Measurements from ENCODE around the gene CCDC157. TPM values are rescaled to one million over a fixed set of nuclear protein-coding genes. Genes with fewer than 3 reads are reported as not detected.

The CCDC157 gene
- total RNA-seq, 4 donors from 2014 or later, result 0.99 to 1.9 (median 1.5) TPM

GRCh38 chr22:30357650-30358215 is 926 bp downstream of the CCDC157 start:
- ATAC-seq, result no peak
- Histone ChIP-seq H3K36me3 (peaks cover 0 to 9% of the 10 kb centered on the region in 2 donors), H3K4me1 (peaks cover 9 to 47% (median 22%) of the 10 kb centered on the region in 3 donors), H3K27me3 (no peaks in the 10 kb centered on the region), H3K4me3 (peak overlapping the region in 1 of 2 donors; percentile 76), H3K9me3 (no peaks in the 10 kb centered on the region), H3K27ac (peak overlapping the region in 1 of 4 donors; percentile 99)
- 0 to 51% methylated on average over 1 to 13 of the region's 22 CpGs for WGBS, 2 donors (ENCODE audit: low coverage in 1 of 2)
- TF ChIP-seq CTCF (IDR thresholded peaks at IDR 0.05) (no peak), POLR2AphosphoS5 (IDR thresholded peaks at IDR 0.05) (no peak), EP300 (IDR thresholded peaks at IDR 0.05) (no peak), POLR2A (IDR thresholded peaks at IDR 0.05) (no peak)

- Histone ChIP-seq H3K4me3 (no peak overlapping the region), H3K4me1 (peaks cover 9 to 39% (median 22%) of the 10 kb centered on the region in 3 donors), H3K27me3 (no peaks in the 10 kb centered on the region), H3K36me3 (peaks cover 0 to 8% of the 10 kb centered on the region in 2 donors), H3K27ac (no peak overlapping the region), H3K9me3 (no peaks in the 10 kb centered on the region)
- WGBS, 2 donors (ENCODE audit: low coverage in 1 of 2), result 70 to 89% methylated on average over 2 to 5 of the region's 6 CpGs
- no peak for ATAC-seq
- TF ChIP-seq EP300 (IDR thresholded peaks at IDR 0.05) (no peak), POLR2A (IDR thresholded peaks at IDR 0.05) (no peak), POLR2AphosphoS5 (IDR thresholded peaks at IDR 0.05) (no peak), CTCF (IDR thresholded peaks at IDR 0.05) (no peak)
Observed at GRCh38 chr22:30358541-30358940, 1.7 kb downstream of the CCDC157 start.

DNA sequence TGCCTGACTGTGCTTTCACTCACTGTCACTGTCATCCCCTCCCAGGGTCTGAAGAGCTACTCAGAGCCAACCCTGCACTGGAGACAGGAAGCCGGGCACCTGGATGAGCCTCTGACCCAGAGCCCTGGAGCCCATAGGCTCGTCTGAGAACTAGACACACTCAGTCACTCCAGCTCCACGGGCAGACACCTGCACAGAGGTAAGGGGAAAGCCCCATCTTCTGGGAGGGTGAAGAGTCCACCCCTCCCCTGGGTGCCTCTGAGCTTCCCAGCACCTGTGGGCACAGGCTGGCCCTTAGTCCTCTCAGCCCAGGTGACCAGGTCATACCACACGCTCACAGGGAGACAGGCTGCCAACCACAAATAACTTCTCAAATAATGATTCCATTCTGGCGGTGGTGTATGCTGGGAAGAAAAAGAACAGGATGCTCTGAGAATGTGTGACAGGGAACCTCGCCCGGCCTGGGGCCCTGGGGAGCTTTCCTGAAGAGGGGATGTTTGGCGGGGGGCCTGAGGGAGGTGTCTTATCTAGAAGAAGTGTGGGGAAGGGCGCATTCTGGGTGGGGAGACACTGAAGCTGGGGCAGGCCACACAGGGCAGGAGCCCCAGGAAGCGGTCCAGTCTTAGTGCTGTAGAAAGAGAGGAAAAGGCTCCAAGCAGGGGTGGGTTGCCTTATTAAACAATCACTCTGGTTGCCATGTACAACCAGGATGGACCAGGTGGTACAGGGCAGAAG is 5.3 kb downstream of the CCDC157 start:
- Histone ChIP-seq H3K36me3 (peaks cover 0 to 16% of the 10 kb centered on the region in 2 donors), H3K27ac (no peak overlapping the region), H3K4me1 (peaks cover 0 to 10% (median 5%) of the 10 kb centered on the region in 3 donors), H3K27me3 (no peaks in the 10 kb centered on the region), H3K9me3 (no peaks in the 10 kb centered on the region), H3K4me3 (no peak overlapping the region)
- no peak for TF ChIP-seq CTCF (IDR thresholded peaks at IDR 0.05)
- TF ChIP-seq POLR2AphosphoS5 (IDR thresholded peaks at IDR 0.05), result no peak
- no peak for TF ChIP-seq POLR2A (IDR thresholded peaks at IDR 0.05)
- TF ChIP-seq EP300 (IDR thresholded peaks at IDR 0.05), result no peak
- ATAC-seq, result no peak
- WGBS, 2 donors (ENCODE audit: low coverage in 1 of 2), result 91% methylated on average over 5 of the region's 10 CpGs; no CpG with 5 or more reads in 1 of the 2 donors

GRCh38 chr22:30362651-30363281 is 6.0 kb downstream of the CCDC157 start:
- Histone ChIP-seq H3K27ac (no peak overlapping the region), H3K9me3 (no peaks in the 10 kb centered on the region), H3K36me3 (peaks cover 0 to 16% of the 10 kb centered on the region in 2 donors), H3K27me3 (no peaks in the 10 kb centered on the region), H3K4me3 (no peak overlapping the region), H3K4me1 (peaks cover 0 to 3% (median 0%) of the 10 kb centered on the region in 3 donors)
- TF ChIP-seq CTCF (IDR thresholded peaks at IDR 0.05), result no peak
- no peak for TF ChIP-seq POLR2A (IDR thresholded peaks at IDR 0.05)
- TF ChIP-seq EP300 (IDR thresholded peaks at IDR 0.05), result no peak
- TF ChIP-seq POLR2AphosphoS5 (IDR thresholded peaks at IDR 0.05), result no peak
- WGBS, 2 donors (ENCODE audit: low coverage in 1 of 2), result 43 to 79% methylated on average over 4 to 5 of the region's 7 CpGs
- no peak for ATAC-seq

All from gastroesophageal sphincter (tissue), 4 donors.